ENCODE data around the gene ZMYND8.
"Not testable (repeated sequence)": the region's sequence is repeated elsewhere in the genome, so short reads cannot be mapped to it uniquely, and the experiment has no call there.

ZMYND8 gene

DNA sequence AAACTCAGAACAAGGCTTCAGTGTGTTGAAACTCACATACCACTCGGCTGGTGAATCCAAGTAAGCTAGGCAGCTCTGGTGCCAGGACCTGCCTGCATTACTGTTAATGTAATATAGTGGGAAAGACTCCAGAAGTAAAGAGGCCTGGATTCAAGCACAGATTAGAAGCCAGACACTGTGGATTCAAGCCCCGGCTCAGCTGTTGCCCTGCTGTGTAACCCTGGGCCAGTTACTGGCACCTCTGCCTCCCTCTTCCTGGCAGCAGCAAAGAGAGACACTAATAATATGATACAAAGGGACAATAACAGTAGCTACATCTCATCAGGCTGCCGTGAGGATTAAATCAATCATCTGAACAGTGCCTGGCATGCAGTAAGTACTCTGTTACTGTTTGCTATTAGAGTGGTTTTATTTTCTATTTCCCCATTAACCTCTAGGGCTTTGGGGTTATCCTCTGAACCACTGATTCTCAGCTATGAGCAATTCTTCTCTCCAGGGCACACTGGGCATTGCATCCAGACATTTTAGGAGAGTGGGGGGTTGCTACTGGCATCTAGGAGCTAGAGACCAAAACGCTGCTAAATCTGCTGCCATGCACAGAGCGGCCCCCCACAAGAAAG lies 92.9 kb downstream of the ZMYND8 start:
- DNase-seq (ENCODE audit: low spot score), result no peak
- in situ Hi-C loops (cut with MboI; ENCODE audit: low sequenced_read_pairs, unreplicated experiment), result no loop called here
- TF ChIP-seq, protein P1, sequence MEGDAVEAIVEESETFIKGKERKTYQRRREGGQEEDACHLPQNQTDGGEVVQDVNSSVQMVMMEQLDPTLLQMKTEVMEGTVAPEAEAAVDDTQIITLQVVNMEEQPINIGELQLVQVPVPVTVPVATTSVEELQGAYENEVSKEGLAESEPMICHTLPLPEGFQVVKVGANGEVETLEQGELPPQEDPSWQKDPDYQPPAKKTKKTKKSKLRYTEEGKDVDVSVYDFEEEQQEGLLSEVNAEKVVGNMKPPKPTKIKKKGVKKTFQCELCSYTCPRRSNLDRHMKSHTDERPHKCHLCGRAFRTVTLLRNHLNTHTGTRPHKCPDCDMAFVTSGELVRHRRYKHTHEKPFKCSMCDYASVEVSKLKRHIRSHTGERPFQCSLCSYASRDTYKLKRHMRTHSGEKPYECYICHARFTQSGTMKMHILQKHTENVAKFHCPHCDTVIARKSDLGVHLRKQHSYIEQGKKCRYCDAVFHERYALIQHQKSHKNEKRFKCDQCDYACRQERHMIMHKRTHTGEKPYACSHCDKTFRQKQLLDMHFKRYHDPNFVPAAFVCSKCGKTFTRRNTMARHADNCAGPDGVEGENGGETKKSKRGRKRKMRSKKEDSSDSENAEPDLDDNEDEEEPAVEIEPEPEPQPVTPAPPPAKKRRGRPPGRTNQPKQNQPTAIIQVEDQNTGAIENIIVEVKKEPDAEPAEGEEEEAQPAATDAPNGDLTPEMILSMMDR (IDR thresholded peaks at IDR 0.05; ENCODE audit: borderline replicate concordance, control extremely low read depth, extremely low read depth, insufficient read depth, missing control alignments), result no peak

DNA sequence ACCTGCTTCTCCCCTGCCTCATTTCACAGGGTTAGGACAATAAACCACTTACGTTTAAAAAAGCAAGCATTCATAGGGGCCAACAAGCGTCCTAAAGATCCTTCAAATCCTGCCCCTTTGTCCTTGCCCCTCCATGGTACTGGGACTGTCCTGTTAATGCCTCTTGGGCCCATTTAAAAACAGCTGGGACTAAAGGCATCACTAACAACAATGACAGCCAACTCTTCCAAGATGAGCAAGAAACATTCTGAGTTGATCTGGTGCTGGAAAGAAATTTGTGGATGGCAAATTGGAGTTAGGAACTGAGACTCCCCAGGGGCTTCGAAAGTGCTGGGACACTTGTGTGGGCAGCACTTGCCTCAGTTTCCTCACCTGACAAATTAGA lies 93.4 kb downstream of the ZMYND8 start:
- TF ChIP-seq, protein P1 (IDR thresholded peaks at IDR 0.05; ENCODE audit: borderline replicate concordance, control extremely low read depth, extremely low read depth, insufficient read depth, missing control alignments), result no peak
- in situ Hi-C loops (cut with MboI; ENCODE audit: low sequenced_read_pairs, unreplicated experiment), result no loop called here
- no peak for DNase-seq (ENCODE audit: low spot score)

DNA sequence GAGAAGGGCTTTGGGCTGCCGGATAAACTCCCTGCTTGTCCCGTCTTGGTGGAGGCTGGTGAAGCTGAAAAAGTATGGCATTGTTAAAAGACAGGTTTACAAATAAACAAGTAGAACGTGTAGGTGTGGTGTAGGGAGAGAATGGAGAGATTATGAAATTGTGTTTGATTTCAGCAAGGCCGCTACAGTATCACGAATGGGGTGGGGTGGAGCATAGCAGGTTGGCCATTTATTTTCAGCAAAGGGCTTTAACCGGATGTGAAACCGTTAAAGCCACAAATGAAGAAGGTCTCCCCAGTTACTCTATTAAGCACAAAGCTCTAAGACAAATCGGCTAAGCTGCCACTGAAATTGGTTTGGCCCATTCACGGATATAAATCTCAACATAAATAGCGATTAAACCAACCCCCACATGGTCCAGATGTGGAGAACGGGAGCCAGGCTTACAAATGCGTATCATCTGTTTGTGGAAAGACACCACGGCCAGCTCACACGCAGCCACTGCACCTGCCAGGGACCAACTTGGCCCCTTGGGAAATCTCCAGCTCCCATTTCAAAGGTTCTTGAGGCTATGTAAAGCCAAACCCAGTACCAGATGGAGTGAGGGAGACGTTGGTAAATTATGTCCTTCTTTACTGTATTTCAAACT lies 94.0 kb downstream of the ZMYND8 start:
- peak; percentile 69 for DNase-seq (ENCODE audit: low spot score)
- in situ Hi-C loops (cut with MboI; ENCODE audit: low sequenced_read_pairs, unreplicated experiment), result no loop called here
- TF ChIP-seq, protein P1 (IDR thresholded peaks at IDR 0.05; ENCODE audit: borderline replicate concordance, control extremely low read depth, extremely low read depth, insufficient read depth, missing control alignments), result no peak

DNA sequence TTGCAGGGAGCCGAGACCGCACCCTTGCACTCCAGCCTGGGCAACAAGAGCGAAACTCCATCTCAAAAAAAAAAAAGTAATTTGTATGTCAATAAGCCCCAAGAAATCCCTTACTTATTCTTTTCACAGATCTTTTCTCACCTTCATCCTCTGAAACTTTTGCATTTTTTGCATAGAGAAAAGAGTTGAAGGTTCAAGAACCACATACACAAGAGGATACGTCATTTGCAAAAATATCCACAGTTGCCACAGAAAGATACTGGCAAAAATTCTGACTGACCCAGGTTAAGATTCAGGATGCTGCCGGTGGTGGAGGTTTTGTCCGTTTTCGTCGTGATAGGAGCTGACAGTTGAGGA lies 94.5 kb downstream of the ZMYND8 start:
- no peak for DNase-seq (ENCODE audit: low spot score)
- in situ Hi-C loops (cut with MboI; ENCODE audit: low sequenced_read_pairs, unreplicated experiment), result no loop called here

DNA sequence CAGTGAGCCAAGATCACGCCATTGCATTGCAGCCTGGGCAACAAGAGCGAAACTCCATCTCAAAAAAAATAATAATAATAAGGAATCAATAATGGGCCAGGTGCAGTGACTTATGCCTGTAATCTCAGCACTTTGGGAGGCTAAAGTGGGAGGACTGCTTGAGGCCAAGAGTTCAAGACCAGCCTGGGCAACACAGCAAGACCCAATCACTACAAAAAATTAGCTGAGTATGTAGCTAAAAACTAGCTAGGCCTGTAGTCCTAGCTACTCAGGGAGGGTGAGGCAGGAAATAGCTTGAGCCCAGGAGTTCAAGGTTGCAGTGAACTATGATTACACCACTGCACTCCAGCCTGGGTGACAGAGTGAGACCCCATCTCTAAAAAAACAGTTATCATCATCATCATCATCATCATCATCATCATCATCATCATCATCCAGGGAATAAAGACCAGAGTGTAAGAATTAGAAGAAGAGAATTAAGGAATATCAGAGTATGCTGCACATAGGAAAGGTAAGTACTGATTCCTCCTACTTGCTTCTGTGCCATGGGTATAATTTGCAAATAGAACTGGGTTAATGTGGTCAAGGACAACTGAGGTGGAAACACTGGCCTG lies 95.2 kb downstream of the ZMYND8 start:
- DNase-seq (ENCODE audit: low spot score); in situ Hi-C loops (cut with MboI; ENCODE audit: low sequenced_read_pairs, unreplicated experiment): not testable (repeated sequence)

More for the DNA sequence above, 94.5 kb downstream of the ZMYND8 start:
- TF ChIP-seq, protein P1 (IDR thresholded peaks at IDR 0.05; ENCODE audit: borderline replicate concordance, control extremely low read depth, extremely low read depth, insufficient read depth, missing control alignments), result no peak

DNA sequence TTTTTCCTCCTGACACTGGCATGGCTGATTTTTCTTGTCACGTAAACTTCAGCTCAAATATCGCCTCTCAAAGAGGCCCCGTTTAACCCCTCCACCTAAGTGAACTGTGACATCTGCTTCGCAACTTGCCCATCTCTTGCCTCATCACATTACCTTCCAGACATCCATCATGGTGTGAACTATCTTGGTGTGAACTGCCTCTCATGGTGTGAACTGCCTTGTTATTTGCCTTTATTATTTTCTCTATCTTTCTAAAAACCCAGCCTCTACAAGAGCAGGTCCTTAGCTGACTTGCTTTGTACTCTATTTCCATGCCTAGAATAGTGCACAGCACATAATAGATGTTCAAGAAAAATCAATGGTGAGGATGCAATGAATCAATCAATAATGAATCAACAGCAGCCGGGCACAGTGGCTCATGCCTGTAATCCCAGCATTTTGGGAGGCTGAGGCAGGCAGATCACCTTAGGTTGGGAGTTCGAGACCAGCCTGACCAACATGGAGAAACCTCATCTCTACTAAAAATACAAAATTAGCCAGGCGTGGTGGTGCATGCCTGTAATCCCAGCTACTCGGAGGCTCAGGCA lies 95.9 kb downstream of the ZMYND8 start:
- in situ Hi-C loops (cut with MboI; ENCODE audit: low sequenced_read_pairs, unreplicated experiment); DNase-seq (ENCODE audit: low spot score): not testable (repeated sequence)

DNA sequence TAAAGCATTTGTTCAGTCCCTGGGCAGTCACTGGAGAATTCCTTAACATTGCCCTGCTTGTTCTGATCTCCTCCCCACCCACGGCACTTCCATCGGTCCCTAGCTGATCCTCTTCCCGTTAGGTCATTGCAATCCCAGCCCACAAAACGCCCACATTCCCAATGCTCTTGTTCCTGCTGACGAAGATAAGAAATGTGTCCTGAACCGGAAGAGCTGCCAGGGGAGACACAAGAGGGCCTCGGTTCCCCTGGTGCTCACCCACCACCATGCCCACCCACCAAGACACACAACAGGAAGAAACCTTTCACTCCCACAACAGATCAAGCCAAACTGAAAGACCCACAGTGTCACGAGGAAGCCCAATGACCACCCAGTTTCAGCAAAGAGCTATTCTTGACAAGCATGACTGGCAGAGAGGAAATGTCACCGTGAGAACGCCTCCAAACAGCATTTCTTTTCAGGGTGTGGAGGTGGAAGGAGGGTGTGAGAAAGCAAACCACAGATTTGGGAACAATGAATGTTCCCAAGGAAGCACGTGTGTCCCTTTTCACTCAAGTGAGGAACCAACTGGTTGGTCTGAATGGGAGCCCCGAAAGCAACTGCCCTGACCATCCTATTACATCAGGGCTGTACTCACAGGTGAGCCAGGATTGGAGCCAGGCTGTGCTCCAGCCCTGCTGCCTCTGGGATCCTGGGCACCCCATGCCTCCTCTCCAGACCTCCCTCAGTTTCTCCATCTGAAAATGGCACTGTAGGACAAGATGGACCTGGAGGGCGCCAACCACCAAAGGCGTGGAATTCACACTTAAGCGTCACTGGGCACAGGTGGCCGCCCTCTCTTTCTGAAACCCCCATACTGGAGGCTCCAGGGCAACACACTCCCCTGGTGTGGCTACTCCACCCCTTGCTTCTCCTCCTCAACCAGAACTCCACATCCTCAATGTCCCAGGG lies 97.5 kb downstream of the ZMYND8 start:
- DNase-seq (ENCODE audit: low spot score), result peak; percentile 69
- in situ Hi-C loops (cut with MboI; ENCODE audit: low sequenced_read_pairs, unreplicated experiment), result no loop called here

More for the DNA sequence above, 97.5 kb downstream of the ZMYND8 start:
- TF ChIP-seq, protein P1 (IDR thresholded peaks at IDR 0.05; ENCODE audit: borderline replicate concordance, control extremely low read depth, extremely low read depth, insufficient read depth, missing control alignments), result no peak

Data from GM13976 (cell line).